Stimulated activated CD4-positive, alpha-beta T cell treated with anti-CD3 and anti-CD28 coated beads, Interleukin-1b, Interleukin-23, amount 100 ng/mL, for 24 hours (primary cell): Measurements from ENCODE around the gene KCNH2.
A peak's percentile ranks its signal among the peaks of the same experiment; 100 is the strongest.
"Not testable (repeated sequence)": the region's sequence is repeated elsewhere in the genome, so short reads cannot be mapped to it uniquely, and the experiment has no call there.

Experiments used
- DNase-seq, 4 experiments: peaks; one replicate each; pipeline ENCODE4 v3.0.0-alpha.2; 2020; ENCODE audit warnings: low read depth in 4 of 4, low spot score in 1 of 4

Gene KCNH2

DNA sequence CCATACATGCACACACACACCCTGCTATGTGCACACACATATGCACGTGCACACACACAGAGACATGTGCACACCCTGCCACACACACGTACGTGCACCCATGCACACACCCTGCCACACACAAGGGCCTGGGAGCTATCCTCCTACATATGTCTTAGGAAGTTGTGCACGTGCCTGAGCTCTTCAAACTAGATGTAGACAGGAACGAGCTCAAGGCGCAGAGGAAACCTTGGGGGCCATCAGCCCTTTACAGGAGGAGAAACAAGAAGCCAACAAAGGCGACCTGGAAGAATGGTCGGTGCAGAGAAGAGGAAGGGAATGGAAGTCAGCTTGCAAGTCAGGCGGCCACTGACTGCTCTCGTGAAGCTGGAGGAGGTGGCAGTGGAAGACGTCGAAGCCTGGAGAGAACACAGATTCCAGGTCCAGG, 67.1 kb downstream of the KCNH2 start:
- DNase-seq = no peak

DNA sequence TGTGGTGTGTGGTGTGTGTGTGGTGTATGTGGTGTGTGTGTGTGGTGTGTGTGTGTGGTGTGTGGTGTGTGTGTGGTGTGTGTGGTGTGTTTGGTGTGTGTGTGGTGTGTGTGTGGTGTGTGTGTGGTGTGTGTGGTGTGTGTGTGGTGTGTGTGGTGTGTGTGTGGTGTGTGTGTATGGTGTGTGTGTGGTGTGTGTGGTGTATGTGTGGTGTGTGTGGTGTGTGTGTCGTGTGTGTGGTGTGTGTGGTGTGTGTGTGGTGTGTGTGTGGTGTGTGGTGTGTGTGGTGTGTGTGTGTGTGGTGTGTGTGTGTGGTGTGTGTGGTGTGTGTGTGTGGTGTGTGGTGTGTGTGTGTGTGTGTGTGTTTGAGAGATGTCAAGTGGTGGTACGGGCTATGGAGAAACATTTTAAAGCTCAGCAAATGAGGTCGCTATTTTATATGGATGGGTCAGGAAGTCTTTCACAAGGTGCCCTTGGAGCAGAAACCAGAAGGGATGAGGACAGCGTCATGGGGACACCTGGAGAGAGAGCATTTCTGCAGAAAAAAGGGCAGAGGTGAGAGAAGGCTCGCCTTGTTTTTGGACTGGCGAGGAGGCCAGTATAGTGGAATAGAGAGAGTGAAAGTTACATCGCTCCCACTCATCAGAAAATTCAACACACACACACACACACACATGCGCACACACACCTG, 67.7 kb downstream of the KCNH2 start:
- DNase-seq = not testable (repeated sequence)

DNA sequence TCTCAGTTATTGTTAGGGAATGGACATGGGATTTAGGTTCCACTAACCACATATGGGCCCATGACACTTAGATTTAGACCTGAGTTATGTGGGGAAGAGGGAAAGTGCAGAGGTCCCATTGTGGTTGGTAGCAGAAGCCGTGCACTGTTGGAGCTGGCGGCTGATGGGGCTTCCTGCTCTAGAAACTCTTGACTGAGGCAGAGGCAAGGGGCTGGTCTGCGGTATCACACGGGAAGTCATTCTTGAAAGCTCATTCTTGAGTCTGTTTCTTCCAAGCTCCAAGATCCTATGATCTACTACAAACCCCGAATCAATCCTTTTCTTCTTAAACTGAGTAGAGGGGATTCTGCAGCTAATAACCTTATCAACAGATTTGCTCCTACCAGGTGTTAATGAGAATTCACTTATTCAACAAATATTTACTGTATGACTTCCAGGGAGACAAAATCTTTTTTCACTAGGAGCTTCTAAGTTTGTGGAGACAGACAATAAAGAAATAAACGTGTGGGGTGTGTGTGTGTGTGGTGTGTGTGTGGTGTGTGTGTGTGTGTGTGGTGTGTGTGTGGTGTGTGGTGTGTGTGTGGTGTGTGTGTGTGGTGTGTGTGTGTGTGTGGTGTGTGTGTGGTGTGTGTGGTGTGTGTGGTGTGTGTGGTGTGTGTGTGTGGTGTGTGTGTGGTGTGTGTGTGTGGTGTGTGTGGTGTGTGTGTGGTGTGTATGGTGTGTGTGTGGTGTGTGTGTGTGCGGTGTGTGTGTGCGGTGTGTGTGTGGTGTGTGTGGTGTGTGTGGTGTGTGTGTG, 68.7 kb downstream of the KCNH2 start:
- DNase-seq = no peak

DNA sequence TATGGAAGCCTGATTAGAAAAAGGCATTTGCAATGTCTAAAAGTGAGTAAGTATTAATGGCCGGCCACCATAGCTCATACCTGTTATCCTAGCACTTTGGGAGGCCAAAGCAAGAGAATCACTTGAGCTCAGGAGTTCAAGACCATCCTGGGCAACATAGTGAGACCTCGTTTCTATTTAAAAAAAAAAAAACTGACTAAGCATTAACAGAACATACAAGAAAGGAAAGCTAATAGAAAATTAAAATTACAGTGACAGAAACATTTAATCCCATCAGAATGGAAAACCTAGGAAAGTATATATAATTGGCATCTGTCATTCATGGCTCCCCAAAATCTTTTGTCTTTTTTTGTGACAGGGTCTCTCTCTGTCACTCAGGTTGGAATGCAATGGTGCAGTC, 69.9 kb downstream of the KCNH2 start:
- DNase-seq = no peak

DNA sequence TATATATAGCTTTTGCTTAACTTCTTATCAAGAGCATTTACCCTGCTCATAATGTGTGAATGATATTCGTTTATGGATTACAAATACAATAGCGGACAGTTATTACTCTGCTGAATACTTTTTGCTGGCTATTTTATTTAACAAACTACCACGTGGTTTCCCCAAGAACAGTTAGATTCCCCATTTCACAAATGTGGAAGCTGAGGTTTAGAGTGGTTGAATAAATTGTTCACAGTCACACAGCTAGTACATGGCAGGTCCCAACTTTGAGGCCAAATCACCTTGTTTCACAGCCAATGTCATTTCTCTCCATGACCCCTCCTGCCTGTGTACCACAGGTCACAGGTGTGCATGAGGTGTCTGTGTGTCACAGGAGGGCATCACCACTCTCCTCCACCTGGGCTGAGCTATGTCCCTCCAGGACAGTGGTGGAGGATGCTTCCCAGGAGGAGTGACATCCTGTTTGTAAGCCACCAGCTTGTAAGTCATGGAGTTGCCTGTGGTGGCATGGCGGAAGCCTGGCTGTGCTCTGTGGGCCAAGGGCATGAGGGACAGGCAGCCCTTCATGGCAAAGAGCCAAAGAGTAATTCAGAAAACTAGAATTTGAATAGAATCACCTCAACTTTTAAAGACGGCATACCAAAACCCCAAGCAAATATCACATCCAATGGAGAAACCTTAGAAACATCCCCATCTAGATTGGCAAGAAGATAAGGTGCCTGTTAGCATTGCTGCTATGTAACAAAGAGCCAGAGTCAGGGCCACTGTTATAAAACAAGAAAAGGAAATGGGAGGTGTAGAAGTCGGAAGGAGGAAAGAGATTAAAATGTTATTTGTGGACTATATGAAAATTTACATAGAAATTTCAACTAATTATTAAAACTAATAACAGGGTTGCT, 73.9 kb downstream of the KCNH2 start:
- DNase-seq = no peak

DNA sequence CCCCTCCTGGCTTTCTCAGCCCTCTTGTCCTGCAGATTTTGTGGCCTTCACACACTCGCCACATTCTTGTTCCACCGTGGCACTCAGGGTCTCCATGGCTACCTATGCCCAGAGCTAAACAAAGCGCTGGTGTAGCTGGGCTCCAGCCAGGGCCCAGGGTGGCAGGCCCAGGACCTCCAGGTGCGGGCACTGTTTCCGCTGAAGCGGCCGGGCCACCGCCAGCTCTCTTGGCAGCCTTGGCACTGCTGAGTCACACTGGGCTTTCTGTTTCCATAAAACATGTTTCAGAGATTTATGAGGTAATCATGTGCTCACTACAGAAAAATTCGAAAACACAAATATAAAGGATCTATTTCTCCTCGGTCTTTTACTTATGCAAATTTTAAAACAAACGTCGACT, 74.5 kb downstream of the KCNH2 start:
- DNase-seq = no peak

DNA sequence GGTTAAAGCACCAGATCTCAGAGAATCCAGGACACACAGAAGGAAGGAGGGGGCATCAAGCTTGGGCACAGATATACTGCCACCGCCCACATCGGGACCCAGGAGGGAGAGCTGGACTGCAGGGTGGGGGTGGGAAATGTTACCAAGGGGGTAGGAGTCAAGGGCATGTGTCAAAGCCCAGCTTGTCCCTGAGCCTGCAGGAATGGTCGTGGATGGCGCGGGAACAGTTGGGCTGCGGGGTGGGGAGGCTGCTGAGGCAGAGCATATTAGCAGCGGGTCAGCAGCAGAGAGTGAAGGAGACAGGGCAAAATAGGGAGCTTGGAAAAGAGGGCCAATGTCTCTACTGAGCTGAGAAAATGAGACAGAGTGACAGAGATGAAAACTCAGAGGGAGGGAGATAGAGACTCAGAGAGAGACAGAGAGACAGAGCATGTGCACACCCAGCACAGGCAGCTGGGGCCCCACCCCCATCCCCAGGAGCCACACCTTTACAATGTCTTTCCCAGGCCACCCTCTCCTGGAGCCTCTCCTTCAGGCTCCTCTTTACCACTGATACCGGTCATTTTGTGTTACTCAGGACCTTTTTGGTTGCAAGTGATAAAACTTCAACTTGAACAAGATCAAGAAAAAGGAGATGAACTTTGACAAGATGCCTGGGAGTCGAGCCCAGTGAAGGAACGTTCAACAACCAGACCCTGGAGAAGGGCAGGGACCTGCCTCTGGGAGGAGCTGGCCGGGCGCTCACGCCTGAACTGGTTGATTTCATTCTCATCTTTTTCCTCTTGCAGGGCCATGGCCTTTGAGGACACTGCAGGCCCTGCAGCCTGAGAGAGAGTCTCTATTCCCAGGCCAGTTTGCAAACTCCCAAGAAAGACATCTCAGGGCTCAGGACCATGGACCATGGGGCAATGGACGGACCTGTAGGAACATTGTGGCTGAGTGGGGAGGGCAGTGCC, 75.8 kb downstream of the KCNH2 start:
- no peak for DNase-seq

DNA sequence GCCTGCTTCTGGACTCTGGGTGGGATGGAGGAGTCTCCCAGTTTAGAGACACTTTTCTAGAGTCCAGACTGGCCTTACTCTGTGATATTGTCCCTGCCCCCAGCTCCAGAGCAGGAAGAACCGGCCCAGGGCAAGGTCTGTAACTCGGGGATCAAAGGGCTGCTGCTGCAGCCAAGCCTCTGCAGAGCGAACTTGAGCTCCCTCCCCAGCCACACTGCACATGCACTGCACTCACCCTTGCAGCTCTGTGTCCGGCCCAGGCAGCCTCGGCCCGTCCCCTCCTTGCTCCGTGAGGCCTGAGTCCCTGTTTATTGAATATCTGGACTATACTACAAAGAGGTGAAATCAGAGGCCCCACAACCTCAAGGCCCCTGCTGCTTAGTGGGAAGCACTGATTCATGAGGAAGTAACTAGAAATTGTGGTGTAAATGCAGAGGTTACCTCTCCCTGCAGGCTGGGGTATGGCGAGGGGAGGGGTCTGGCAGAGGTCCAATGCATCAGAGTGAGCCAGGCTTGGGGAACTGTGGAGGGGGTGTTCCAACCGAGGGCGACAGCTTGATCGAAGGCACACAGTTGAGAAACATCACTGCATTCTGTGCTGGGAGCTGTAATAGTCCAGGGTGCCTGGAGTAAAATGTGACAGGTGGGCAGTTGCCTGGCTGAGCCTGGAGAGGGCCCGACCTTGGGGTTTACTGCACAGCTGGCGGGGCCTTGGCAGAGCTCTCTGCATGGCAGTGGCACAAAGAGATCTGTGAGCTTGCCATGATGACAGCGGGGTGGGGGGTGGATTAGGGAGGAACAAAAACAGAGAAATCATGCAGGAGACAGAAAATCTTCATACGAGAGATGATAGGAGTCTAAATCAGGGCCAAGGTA, 76.7 kb downstream of the KCNH2 start:
- no peak for DNase-seq

DNA sequence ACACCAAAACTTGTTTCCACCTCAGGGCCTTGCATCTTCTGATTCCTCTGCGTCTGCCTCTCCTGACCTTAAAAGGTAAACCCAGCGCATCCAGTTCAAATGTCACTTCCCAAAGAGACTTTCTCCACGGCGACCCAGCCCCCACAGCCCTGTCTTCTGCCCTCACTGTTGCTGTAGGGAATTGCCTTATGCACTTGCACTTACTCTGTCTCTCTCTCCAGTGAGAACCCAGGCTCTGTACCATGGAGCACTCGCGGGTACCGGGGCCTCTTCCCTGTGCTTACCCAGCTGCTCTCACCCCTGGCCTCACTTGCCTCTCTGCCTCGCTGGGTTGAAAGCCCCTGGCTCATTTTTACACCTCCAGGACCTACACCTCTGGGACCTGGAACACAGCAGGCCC, 77.4 kb downstream of the KCNH2 start:
- DNase-seq = no peak

DNA sequence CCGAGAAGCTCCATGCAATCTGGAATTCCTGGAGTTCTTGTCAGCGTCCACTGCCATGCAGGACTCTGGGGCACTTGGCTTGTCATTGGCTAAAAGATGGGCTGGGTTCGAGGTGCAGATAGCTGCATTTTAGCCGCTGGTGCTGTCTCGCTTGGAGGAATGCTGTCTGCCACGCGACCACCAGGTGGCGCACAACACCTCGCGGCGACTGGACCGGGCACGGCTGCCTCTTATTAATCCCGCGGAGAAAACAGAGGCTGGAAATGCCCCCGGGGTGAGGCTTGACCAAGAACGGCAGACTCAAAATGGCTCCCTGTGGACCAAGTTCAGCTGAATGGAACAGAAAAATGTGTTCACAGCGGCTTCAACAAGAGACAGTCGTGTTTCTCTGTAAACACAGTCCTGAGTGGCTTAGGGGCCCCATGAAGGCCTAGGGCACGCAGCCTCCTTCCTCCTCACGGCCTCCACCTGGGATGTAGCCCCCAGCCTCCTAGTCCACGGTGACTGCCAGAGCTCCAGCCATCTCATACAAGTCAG, 79.6 kb downstream of the KCNH2 start:
- peak; percentile 63 to 72 (median 70) for DNase-seq

DNA sequence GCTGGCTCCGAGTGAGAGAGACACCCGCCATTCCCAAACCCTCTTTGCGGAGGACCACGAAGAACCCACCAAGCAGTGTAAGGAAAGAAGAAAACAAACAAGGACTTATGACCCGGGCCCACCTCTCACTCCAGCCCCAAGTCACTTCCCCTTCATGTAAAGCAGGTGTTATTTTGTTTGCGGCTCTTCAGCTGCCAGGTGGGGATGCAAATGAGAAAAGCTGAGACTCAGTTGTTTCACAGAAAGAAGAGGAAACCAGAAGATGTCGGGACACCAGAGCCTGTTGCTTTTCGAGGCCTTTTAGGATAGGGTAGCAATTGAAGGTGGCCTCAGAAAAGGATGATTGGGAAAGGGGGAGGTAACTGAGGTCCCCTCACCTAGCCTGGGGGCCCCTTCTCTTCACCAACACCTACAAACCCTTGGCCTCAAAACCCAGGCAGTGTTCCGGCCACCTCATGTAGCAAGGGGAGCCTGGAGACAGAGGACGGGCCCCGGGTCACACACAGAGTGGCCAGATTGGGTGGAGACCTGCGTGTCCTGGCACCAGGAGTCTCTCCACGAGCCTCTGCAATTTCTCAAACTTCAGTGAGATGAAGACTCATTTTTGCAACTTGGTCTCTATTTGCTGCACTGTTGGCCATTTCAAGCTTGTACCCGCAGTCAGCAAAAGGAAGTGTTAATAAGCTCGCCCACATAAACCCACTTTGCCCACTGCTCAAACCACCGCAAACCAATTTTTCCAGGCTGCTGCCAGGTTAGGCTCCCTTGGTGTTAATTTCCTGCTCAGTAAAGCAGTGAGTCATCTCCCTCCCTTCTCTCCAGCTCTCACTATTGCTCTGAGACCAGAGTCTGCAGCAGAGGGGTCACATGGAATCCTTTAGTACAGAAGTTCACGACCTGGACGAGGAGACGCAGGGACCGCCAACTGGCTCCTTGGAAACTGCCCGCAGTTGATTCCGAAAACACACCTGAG, 80.3 kb downstream of the KCNH2 start:
- no peak for DNase-seq

DNA sequence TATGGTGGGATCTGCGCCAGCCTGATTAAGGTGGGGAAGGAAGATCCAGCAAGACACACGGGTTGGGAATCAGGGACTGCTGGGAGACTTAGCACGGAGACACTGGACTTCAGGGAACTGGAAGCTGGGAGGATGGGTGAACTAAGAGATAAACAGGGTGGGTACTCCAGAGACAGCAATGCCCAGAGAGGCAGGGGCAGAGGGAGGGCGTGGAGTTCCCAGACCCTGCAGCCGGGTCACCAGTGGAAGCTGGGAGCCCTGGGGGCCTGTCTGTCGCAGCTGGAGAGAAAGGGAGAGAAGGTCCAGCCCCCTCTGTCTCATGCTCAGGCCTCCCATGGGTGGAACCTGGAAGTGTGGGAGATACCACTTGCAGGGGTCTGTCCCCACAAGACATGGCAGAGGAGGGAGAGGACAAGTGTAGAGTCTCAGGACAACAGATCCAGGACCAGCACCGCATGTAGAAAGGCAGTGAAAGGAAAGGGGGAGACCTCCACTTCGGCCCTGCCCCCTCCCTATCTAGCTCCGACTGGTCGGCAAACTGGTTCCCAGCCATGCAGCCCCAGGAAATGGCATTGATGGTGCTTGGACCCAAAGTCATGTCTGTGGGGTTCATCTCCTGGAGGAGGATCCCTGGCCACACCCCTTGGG, 81.4 kb downstream of the KCNH2 start:
- DNase-seq = no peak

DNA sequence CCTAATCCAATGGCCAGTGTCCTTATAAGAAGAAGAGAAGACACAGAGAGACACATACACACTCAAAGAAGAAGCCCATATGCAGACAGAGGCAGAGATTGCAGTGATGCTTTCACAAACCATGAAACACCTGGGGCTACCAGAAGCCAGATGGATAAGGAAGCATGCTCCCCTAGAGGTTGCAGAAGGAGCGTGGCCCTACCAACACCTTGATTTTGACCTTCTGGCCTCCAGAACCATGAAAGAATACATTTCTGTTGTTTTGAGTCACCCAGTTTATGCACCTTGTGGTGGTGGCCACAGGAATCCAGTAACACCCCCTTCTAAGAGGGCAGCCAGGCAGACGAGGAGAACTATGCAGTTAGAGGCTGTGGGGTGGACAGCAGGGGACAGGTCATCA, 82.3 kb downstream of the KCNH2 start:
- no peak for DNase-seq
